Vagina (tissue), 2 donors: ENCODE results near the gene KLHDC8A. TPM values are rescaled to one million over a fixed set of nuclear protein-coding genes. Genes with fewer than 3 reads are reported as not detected.

Experiments used
- DNase-seq, 2 donors: peaks; one replicate each; pipeline ENCODE4 v3.0.0-alpha.2; 2017; ENCODE audit errors: extremely low spot score in 2 of 2
- H3K27ac ChIP-seq: fragments of 200-600 bp; sonication (generic); one replicate; pipeline ENCODE4 v1.5.1; 2019
- H3K27me3 ChIP-seq: fragments of 200-600 bp; sonication (generic); one replicate; pipeline ENCODE4 v1.5.1; 2019
- H3K36me3 ChIP-seq, 2 donors: fragments of 200-600 bp; sonication (generic); one replicate each; pipeline ENCODE4 v1.5.1; 2017 to 2019
- H3K4me1 ChIP-seq: fragments of 200-600 bp; sonication (generic); one replicate; pipeline ENCODE4 v1.5.1; 2019
- H3K4me3 ChIP-seq, 2 donors: fragments of 200-600 bp; sonication (generic); 1 replicate in 1 of 2; 2 replicates in 1 of 2; pipeline ENCODE4 v1.5.1; 2016 to 2019
- H3K9me3 ChIP-seq: fragments of 200-600 bp; sonication (generic); one replicate; pipeline ENCODE4 v1.5.1; 2019
- CTCF ChIP-seq, 3 experiments: fragments of 450-650 bp in 2 of 3; fragments of 200-600 bp in 1 of 3; sonication (generic) in 1 of 3; IDR thresholded peaks; one replicate each; pipeline ENCODE4 v1.5.1; 2017 to 2019; ENCODE audit warnings: antibody characterized with exemption in 3 of 3, mild to moderate bottlenecking in 2 of 3, moderate library complexity in 2 of 3
- POLR2A ChIP-seq, 2 donors: fragments of 450-650 bp; IDR thresholded peaks; one replicate each; pipeline ENCODE4 v1.6.1; 2017; ENCODE audit warnings: antibody characterized with exemption in 2 of 2, mild to moderate bottlenecking in 2 of 2, moderate library complexity in 2 of 2
- POLR2AphosphoS5 ChIP-seq, 2 donors: sonication (generic); formaldehyde crosslinking; IDR thresholded peaks; one replicate each; pipeline ENCODE4 v1.9.0; 2017; ENCODE audit warnings: antibody characterized with exemption in 2 of 2, mild to moderate bottlenecking in 2 of 2, low read depth in 1 of 2; ENCODE audit not compliant: insufficient read depth in 1 of 2
- intact Hi-C: fragments of 100-400 bp; cut with DNase I; formaldehyde crosslinking; loops from one replicate; pipeline ENCODE4 v1.15.1; 2023
- total RNA-seq: library from RNA; depleted of rRNA; stranded (reverse); fragments of >200 nt; gene quantifications from one replicate; pipeline ENCODE4 v1.2.3, GENCODE V29; 2016

KLHDC8A gene
- total RNA-seq, 1 donor from 2014 or later = not detected

- peaks cover 6% of the 10 kb centered on the region for H3K27me3 ChIP-seq
- TF ChIP-seq POLR2A (IDR thresholded peaks at IDR 0.05) = no peak
- no peak for TF ChIP-seq POLR2AphosphoS5 (IDR thresholded peaks at IDR 0.05; ENCODE audit: insufficient read depth in 1 of 2, low read depth in 1 of 2)
- no peak for TF ChIP-seq CTCF (IDR thresholded peaks at IDR 0.05)
- H3K27ac ChIP-seq = no peak overlapping the region
- H3K4me3 ChIP-seq = peak overlapping the region; percentile 35 to 40
- H3K4me1 ChIP-seq = peaks cover 16% of the 10 kb centered on the region
- intact Hi-C loops = no loop called here
- no peaks in the 10 kb centered on the region for H3K36me3 ChIP-seq
- no peaks in the 10 kb centered on the region for H3K9me3 ChIP-seq
- no peak for DNase-seq
These were observed 12.4 kb downstream of the KLHDC8A start for GRCh38 chr1:205344066-205344928.

GRCh38 chr1:205343431-205344065 is 13.2 kb downstream of the KLHDC8A start:
- TF ChIP-seq POLR2AphosphoS5 (IDR thresholded peaks at IDR 0.05; ENCODE audit: insufficient read depth in 1 of 2, low read depth in 1 of 2) = no peak
- no peak for TF ChIP-seq POLR2A (IDR thresholded peaks at IDR 0.05)
- TF ChIP-seq CTCF (IDR thresholded peaks at IDR 0.05) = no peak
- Histone ChIP-seq H3K36me3 (no peaks in the 10 kb centered on the region), H3K4me1 (peaks cover 16% of the 10 kb centered on the region), H3K27me3 (peaks cover 6% of the 10 kb centered on the region), H3K9me3 (no peaks in the 10 kb centered on the region), H3K4me3 (peak overlapping the region; percentile 35 to 40), H3K27ac (no peak overlapping the region)
- intact Hi-C loops = no loop called here
- DNase-seq = no peak

- H3K4me3 ChIP-seq = no peak overlapping the region
- intact Hi-C loops = no loop called here
- H3K36me3 ChIP-seq = no peaks in the 10 kb centered on the region
- no peak overlapping the region for H3K27ac ChIP-seq
- H3K27me3 ChIP-seq = peaks cover 6% of the 10 kb centered on the region
- no peak for DNase-seq
- H3K9me3 ChIP-seq = no peaks in the 10 kb centered on the region
- TF ChIP-seq POLR2AphosphoS5 (IDR thresholded peaks at IDR 0.05; ENCODE audit: insufficient read depth in 1 of 2, low read depth in 1 of 2) = no peak
- H3K4me1 ChIP-seq = peaks cover 16% of the 10 kb centered on the region
These were observed 13.7 kb downstream of the KLHDC8A start for GRCh38 chr1:205342986-205343385.

GRCh38 chr1:205340676-205341075 is 16.0 kb downstream of the KLHDC8A start:
- no peak overlapping the region for H3K27ac ChIP-seq
- intact Hi-C loops = no loop called here
- no peaks in the 10 kb centered on the region for H3K9me3 ChIP-seq
- no peak for TF ChIP-seq CTCF (IDR thresholded peaks at IDR 0.05)
- TF ChIP-seq POLR2A (IDR thresholded peaks at IDR 0.05) = no peak
- H3K36me3 ChIP-seq = no peaks in the 10 kb centered on the region
- H3K4me1 ChIP-seq = peaks cover 16% of the 10 kb centered on the region
- DNase-seq = no peak
- H3K27me3 ChIP-seq = peaks cover 6% of the 10 kb centered on the region
- no peak overlapping the region for H3K4me3 ChIP-seq

- Histone ChIP-seq H3K36me3 (no peaks in the 10 kb centered on the region), H3K4me3 (no peak overlapping the region), H3K4me1 (peaks cover 16% of the 10 kb centered on the region), H3K27me3 (peaks cover 6% of the 10 kb centered on the region), H3K9me3 (no peaks in the 10 kb centered on the region), H3K27ac (no peak overlapping the region)
- intact Hi-C loops = no loop called here
- TF ChIP-seq CTCF (IDR thresholded peaks at IDR 0.05) = no peak
- TF ChIP-seq POLR2A (IDR thresholded peaks at IDR 0.05) = no peak
- no peak for TF ChIP-seq POLR2AphosphoS5 (IDR thresholded peaks at IDR 0.05; ENCODE audit: insufficient read depth in 1 of 2, low read depth in 1 of 2)
- no peak for DNase-seq
These were observed 17.0 kb downstream of the KLHDC8A start for GRCh38 chr1:205339717-205340116.
